ENCODE measurements around the gene ANKRD30A.
"Not testable (repeated sequence)": the region's sequence is repeated elsewhere in the genome, so short reads cannot be mapped to it uniquely, and the experiment has no call there.

The ANKRD30A gene, protein sequence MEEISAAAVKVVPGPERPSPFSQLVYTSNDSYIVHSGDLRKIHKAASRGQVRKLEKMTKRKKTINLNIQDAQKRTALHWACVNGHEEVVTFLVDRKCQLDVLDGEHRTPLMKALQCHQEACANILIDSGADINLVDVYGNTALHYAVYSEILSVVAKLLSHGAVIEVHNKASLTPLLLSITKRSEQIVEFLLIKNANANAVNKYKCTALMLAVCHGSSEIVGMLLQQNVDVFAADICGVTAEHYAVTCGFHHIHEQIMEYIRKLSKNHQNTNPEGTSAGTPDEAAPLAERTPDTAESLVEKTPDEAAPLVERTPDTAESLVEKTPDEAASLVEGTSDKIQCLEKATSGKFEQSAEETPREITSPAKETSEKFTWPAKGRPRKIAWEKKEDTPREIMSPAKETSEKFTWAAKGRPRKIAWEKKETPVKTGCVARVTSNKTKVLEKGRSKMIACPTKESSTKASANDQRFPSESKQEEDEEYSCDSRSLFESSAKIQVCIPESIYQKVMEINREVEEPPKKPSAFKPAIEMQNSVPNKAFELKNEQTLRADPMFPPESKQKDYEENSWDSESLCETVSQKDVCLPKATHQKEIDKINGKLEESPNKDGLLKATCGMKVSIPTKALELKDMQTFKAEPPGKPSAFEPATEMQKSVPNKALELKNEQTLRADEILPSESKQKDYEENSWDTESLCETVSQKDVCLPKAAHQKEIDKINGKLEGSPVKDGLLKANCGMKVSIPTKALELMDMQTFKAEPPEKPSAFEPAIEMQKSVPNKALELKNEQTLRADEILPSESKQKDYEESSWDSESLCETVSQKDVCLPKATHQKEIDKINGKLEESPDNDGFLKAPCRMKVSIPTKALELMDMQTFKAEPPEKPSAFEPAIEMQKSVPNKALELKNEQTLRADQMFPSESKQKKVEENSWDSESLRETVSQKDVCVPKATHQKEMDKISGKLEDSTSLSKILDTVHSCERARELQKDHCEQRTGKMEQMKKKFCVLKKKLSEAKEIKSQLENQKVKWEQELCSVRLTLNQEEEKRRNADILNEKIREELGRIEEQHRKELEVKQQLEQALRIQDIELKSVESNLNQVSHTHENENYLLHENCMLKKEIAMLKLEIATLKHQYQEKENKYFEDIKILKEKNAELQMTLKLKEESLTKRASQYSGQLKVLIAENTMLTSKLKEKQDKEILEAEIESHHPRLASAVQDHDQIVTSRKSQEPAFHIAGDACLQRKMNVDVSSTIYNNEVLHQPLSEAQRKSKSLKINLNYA (N-terminal part only)

DNA sequence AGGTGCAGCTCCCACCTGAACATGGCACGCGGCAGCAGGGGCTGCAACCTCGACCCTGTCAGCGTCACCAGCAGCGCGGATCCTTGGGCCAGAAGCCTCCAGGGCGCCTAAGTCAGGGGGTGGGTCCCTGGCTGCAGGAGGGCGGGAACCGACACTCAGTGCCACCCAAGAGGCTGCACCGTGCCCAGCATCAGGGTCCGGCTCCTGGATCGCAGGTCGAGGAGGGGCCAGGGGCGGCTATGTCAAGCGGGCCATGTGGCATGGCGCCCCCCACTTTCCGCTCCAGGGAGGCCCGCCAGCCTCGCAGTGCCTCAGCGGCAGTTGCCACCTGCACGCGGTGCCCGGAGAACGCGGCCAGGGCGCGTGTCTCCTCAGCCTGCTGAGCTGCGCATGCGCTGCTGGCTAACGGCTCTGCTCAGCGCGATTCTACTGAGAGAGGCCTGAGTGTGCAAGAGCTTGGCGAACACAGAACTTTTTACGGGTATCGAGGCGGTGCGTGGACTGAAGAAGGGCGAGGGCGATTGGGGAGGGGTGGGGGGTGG, at the start of gene ANKRD30A:
ANKRD30A (plus strand) TSS at position 408 of the 542 bp plus-strand sequence. CDS start 190 bp downstream, outside the sequence.
- TF ChIP-seq EZH2phosphoT487 (IDR thresholded peaks at IDR 0.05; ENCODE audit: borderline replicate concordance), result no peak
- Histone ChIP-seq H3K79me2 (ENCODE audit: insufficient read depth, low read length) (no peaks in the 10 kb centered on the region), H4K20me1 (ENCODE audit: insufficient read depth, low read length, poor library complexity, severe bottlenecking) (no peaks in the 10 kb centered on the region), H3K4me1 (ENCODE audit: insufficient read depth, low read length, poor library complexity, severe bottlenecking) (no peaks in the 10 kb centered on the region), H3K4me2 (ENCODE audit: low read depth, low read length, poor library complexity, severe bottlenecking) (no peak within 1 kb of the TSS), H3K27me3 (ENCODE audit: insufficient read depth, low read length, poor library complexity, severe bottlenecking) (no peaks in the 10 kb centered on the region), H3K9ac (ENCODE audit: low read depth, low read length, poor library complexity, severe bottlenecking) (no peak within 1 kb of the TSS), H3K9me3 (ENCODE audit: insufficient read depth, low read depth, low read length) (no peaks in the 10 kb centered on the region; the same call in 1 of the 2 replicates), H2AFZ (ENCODE audit: low read length) (no peak within 1 kb of the TSS), H3K9me2 (replicated peaks; ENCODE audit: low read depth, low read length) (no peaks in the 10 kb centered on the region), H3K4me3 (ENCODE audit: low read length, poor library complexity, severe bottlenecking) (no peak within 1 kb of the TSS), H3F3A (ENCODE audit: low read depth) (no peaks in the 10 kb centered on the region), H3K36me3 (ENCODE audit: insufficient read depth, low read length) (no peaks in the 10 kb centered on the region)

DNA sequence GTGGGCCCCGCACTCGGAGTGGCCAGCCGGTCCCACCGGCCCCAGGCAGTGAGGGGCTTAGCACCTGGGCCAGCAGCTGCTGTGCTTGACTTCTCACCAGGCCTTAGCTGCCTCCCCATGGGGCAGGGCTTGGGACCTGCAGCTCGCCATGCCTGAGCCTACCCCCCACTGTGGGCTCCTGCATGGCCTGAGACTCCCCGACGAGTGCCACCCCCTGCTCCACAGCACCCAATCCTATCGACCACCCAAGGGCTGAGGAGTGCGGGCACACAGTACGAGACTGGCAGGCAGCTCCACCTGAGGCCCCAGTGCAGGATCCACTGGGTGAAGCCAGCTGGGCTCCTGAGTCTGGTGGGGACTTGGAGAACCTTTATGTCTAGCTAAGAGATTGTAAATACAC, 49.3 kb upstream of the ANKRD30A start:
- H3K9me2 ChIP-seq (replicated peaks; ENCODE audit: low read depth, low read length); H3K4me3 ChIP-seq (ENCODE audit: low read length, poor library complexity, severe bottlenecking); H3K9ac ChIP-seq (ENCODE audit: low read depth, low read length, poor library complexity, severe bottlenecking); H3K4me2 ChIP-seq (ENCODE audit: low read depth, low read length, poor library complexity, severe bottlenecking); H3F3A ChIP-seq (ENCODE audit: low read depth); H3K79me2 ChIP-seq (ENCODE audit: insufficient read depth, low read length); H3K27me3 ChIP-seq (ENCODE audit: insufficient read depth, low read length, poor library complexity, severe bottlenecking); H3K4me1 ChIP-seq (ENCODE audit: insufficient read depth, low read length, poor library complexity, severe bottlenecking); H3K9me3 ChIP-seq (ENCODE audit: insufficient read depth, low read depth, low read length); H4K20me1 ChIP-seq (ENCODE audit: insufficient read depth, low read length, poor library complexity, severe bottlenecking); H3K36me3 ChIP-seq (ENCODE audit: insufficient read depth, low read length); H2AFZ ChIP-seq (ENCODE audit: low read length): not testable (repeated sequence)

DNA sequence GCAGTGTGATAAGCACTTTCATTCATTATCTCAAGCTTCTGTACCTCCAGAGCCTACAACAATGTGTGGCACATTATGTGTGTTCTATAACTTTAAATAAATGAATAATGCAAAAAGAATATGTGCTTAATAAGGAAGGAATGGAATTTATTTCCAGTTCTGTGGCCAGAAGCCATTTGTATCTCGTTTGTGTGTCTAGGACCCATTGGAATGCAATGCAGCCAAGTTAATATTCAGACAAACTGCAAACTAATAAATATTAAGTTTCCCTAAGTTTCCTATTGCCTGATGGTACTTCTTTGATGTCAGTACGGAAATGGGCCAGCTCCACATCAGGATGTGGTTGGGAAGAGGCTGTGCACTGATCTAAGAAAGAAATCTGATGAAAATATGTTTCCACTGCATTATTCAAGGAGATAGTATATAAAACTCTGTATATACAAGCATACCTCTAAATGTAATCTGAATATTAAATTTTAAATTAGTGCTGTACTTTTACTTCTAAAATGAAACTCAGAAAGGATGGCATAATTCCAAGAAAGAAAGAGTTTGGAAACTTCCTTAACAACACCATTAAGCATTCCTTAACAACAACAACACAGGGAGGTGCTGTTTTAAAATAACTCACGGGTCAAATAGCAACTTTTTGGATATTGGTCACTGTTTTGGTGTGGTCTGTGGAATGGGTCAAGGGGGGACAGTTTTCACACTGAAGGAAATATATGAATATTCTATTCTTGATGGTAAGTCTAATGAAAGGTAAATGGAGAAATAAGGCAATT, 29.4 kb upstream of the ANKRD30A start:
- Histone ChIP-seq H3K9me3 (ENCODE audit: insufficient read depth, low read depth, low read length) (no peaks in the 10 kb centered on the region), H3K9me2 (replicated peaks; ENCODE audit: low read depth, low read length) (no peaks in the 10 kb centered on the region), H3K9ac (ENCODE audit: low read depth, low read length, poor library complexity, severe bottlenecking) (no peak overlapping the region), H4K20me1 (ENCODE audit: insufficient read depth, low read length, poor library complexity, severe bottlenecking) (no peaks in the 10 kb centered on the region), H3K4me3 (ENCODE audit: low read length, poor library complexity, severe bottlenecking) (no peak overlapping the region), H3K79me2 (ENCODE audit: insufficient read depth, low read length) (no peaks in the 10 kb centered on the region), H3K4me2 (ENCODE audit: low read depth, low read length, poor library complexity, severe bottlenecking) (no peak overlapping the region), H3K36me3 (ENCODE audit: insufficient read depth, low read length) (no peaks in the 10 kb centered on the region), H3K27me3 (ENCODE audit: insufficient read depth, low read length, poor library complexity, severe bottlenecking) (no peaks in the 10 kb centered on the region), H2AFZ (ENCODE audit: low read length) (no peak overlapping the region), H3K4me1 (ENCODE audit: insufficient read depth, low read length, poor library complexity, severe bottlenecking) (no peaks in the 10 kb centered on the region), H3F3A (ENCODE audit: low read depth) (no peaks in the 10 kb centered on the region)
- TF ChIP-seq EZH2phosphoT487 (IDR thresholded peaks at IDR 0.05; ENCODE audit: borderline replicate concordance), result no peak
- TF ChIP-seq, protein P1, sequence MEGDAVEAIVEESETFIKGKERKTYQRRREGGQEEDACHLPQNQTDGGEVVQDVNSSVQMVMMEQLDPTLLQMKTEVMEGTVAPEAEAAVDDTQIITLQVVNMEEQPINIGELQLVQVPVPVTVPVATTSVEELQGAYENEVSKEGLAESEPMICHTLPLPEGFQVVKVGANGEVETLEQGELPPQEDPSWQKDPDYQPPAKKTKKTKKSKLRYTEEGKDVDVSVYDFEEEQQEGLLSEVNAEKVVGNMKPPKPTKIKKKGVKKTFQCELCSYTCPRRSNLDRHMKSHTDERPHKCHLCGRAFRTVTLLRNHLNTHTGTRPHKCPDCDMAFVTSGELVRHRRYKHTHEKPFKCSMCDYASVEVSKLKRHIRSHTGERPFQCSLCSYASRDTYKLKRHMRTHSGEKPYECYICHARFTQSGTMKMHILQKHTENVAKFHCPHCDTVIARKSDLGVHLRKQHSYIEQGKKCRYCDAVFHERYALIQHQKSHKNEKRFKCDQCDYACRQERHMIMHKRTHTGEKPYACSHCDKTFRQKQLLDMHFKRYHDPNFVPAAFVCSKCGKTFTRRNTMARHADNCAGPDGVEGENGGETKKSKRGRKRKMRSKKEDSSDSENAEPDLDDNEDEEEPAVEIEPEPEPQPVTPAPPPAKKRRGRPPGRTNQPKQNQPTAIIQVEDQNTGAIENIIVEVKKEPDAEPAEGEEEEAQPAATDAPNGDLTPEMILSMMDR (conservative IDR thresholded peaks at IDR 0.05; ENCODE audit: low read length), result no peak
